GM19397 (cell line): ENCODE measurements around the gene EXD3.

ENCODE experiments used
- ATAC-seq: cut with Tn5 transposase; IDR thresholded peaks from one replicate; pipeline ENCODE4 v1.9.1; 2021; ENCODE audit warnings: mild to moderate bottlenecking, moderate library complexity; ENCODE audit not compliant: unreplicated experiment

EXD3 gene

DNA sequence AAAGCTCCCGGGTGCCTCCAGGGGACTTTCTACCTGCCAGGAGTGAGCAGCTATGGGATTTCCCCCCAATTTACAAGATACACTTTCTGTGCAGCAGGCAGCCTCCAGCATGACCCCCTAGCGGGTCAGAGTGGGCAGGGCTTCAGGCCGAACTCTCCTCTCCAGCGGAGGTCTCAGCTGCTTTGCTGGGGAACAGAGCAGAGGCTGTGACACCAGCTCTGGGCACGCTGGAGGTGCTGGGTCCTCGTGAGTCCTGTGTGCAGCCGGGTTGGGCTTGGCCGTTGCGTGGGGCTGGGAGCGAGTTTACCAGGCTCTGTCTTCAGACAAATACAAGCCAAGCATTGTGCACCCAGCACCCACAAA lies 123.8 kb downstream of the EXD3 start:
- ATAC-seq = no peak

DNA sequence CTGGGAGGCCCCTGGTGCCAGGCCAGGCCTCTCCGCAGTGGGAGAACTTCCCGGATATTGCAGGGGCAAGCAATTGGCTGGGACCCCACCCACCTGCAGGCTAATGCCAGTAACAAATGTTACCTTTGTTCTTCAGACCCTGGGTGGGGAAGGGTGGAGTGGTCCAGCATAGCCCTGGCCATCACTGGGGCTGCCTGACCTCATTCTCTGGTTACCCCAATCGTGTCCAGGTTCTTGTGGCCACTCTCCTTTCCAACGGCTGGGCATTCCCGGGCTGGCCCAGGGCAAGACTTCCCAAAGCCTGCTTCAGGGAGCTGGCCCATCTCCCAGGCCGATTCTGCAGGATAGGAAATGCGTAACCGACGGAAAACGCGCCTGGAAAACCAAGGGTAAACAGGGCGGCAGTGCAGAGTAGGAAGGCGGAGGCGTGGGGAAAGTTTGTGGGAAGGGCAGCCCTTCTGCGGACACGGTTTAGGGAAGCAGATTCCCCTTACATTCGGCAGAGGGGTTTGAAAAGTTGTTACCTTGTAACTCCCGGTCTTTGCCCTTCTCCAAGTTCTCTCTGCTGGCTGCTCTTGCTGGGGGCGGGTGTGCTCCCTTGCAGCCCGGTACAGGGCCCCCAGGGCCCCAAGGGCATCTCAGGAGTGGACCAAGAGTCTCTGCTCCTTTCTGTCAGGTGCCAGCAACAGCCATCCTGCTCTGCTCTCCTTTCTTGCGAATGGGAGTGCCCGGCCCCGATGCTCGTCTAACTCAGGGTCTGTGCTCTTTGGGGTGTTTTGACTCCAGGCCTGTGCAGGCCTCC lies 124.4 kb downstream of the EXD3 start:
- ATAC-seq = no peak

DNA sequence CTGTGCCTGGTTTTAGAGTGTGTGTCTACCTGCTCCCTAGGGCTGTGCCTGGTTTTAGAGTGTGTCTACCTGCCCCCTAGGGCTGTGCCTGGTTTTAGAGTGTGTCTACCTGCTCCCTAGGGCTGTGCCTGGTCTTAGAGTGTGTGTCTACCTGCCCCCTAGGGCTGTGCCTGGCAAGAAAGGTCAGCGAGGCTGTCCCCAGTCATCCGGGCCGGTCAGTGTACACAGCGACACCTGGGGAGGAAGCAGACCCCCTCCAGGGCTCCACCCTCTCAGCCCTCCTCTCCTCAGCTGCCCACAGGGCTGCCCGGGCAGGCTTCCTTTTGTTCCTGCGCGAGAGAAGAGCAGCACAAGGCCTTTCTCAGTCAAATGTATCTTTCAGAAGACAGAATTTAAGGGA lies 125.0 kb downstream of the EXD3 start:
- ATAC-seq = no peak

DNA sequence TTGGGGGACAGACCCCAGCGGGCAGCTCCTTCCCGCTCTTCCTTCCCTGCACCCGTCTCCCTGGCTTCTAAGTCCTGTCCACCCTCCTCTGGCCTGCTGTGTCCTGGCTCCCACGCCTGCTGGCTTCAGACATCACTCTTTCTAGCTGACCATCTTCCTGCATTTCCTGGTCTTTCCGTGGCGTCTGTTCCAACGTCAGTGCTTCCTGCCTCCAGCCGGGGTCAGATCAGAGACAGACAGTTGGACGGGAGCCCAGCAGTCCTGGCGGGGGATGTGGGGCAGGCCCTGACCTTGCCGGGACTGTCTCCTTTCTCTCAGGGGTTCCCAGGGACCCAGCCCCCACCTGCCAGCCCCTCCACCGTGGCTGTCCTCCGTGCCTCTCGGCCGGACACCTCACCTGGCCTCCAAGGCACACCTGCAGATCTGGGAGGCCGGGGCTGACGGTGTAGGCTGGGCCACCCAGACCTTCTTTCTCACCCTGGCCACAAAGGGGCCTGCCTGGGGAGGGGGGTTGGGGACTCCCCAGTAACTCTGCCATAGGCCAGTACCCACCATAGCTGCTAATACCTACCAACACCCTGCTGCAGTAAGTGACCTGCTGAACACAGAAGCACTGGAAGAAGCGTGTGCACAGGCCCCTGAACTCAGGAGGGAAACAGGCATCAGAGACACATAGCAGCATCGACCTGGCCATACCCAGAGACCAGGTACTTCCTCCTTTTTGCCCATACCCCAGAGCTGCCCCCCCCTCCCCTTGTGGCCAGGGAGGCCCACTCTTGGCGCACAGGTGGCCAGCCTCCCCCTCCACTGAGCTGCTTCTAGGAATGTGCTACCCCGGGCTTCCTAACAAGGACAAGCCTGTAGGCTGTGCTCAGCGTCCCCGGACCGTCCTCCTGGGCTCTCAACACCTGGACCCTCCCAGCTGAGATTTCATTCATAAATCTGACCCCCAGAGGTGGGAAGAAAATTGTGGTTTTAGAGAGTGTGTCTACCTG lies 126.0 kb downstream of the EXD3 start:
- no peak for ATAC-seq

DNA sequence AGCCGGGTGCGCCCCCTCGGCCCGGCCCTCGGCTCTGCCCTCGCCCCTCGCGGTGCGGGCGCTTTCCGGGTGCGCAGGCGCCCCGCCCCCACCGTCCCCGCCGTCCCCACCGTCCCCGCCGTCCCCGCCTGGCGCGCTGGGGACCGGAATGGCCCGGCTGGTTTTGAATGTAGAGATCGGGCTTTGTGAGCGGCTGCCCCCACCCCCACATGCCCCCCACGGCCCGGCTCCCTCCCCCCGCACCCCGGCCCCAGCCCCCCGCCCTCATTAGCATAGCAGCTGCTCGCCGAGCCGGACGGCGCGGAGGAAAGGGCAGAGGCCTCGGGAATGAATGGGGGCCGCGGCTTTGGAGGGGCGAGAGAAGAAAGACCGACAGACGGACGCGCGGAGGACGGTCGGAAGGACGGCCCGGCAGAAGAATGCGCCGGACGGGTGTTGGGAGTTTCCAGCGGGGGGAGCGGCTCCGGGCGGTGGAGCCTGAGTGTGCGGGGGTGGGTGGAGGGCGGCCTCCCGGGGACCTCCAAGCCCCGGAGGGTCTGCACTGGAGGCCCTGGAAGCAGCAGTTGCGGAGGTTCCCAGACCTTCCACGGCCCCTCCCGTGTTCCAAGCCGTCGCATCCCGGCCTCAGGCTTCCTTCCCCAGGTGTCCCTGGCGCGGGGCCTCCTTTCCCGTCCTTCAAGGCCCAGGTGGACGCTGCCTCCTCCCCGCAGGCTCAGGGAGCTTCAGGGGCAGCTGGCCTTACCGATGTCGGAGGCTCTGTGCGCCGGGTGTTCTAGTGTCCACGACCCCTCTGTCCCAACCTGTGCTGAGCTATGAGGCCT lies 126.9 kb downstream of the EXD3 start:
- ATAC-seq = no peak

DNA sequence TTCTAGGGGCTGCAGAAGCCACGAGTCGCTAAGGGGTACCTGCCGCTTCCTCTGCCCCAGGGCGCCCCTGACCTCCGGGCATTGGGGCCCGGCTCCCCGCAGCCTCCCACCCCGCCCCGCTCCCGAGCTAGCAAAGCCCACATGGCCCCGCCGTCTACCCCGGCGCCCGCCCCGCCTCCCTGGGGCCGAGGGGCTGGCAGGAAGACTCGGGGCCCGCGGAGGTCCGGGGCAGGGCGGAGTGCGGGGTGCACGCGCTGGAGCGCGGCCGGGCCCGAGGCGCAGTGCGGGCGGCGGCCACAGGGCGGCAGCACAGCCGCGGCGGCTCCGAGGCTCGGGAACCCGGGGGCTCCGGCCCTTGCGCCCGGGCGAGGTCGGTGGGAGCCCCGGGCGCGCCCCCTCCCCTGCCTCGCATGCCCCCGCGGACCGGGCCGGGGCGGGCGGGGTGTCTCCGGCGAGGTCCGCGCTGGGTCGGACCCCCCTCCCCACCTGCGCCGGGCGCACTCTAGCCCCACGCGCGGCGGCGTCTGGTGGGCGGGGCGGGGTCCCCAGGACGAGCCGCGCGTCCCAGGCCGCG lies 127.6 kb downstream of the EXD3 start:
- no peak for ATAC-seq

DNA sequence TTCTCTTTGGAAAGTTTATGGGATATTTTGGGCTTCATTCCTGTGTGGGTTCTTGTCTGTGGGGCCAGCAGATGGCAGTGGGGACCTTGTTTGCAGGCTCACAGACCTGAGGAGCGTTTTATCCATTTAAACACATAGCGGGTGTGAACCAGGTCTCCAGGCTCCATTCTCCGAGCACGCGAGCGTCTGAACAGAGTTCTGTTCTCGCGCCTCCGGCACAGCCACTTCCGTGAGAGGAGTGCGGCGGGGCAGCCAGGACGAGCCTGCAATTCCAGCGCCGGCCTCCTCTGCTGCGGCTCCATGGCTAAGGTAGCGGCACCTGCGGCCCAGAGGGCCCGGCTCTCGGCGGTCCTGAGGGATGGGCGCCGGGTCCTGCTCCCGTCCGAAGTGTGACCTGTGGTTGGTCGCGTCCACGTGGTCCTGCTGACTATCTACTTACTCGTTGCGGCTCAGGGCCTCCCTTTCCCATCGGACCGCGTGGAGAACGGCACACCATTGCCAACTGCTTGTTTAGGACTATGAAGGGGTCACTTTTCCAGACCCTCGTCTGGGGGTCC lies 128.2 kb downstream of the EXD3 start:
- no peak for ATAC-seq

DNA sequence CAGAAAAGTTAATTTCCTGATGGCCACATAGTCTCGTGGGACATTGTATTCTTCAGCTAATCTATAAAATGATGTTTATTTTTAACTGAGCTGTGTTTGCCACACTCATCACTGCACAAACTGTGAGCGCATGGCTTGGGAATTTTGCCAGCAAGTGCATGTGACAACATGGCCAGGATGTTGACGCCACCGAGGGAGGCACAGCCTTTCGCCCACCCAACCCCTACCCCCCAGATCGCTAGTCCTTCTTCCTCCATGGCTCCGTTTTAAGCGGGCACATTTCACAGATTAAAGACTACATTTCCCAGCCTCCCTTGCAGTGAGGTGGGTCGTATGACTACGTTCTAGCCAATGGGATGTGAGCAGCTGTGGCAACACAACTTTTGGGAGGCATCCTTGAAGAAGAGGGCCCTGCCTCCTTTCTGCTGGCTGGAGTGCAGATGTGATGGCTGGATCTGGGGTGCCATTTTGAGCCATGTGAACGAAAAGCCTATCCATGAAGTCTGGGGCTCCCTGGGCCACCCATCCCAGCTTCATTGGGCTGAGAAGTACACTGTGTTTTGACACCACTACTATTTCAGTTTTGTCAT lies 128.8 kb downstream of the EXD3 start:
- ATAC-seq = no peak

DNA sequence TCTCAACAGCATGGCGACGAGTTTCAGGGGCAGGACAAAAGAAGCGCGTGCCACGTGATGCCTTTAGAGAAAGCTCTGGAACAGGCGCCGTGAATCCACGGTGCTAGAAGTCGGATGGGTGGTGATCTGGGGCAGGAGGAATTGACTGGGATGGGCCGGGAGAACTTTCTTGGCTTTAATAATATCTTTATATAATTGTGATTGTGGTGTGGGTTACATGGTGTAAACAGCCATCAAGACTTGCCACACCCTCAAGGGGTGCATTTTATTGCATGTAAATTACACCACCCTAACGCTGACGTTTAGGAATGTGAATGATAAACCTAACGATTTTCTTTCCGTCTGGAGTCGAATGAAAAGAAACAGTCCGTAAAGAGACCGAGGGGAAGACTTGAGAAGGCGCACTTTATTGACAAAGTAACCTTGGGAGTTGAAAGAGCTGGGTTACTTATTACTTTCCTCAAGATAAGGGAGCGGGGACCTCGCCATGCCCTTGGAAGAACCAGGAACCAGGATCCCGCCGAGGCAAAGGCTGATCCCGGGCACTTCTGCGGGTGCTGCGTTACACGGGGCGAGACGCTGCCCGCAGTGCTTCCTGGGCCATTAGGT lies 129.4 kb downstream of the EXD3 start:
- ATAC-seq = no peak

DNA sequence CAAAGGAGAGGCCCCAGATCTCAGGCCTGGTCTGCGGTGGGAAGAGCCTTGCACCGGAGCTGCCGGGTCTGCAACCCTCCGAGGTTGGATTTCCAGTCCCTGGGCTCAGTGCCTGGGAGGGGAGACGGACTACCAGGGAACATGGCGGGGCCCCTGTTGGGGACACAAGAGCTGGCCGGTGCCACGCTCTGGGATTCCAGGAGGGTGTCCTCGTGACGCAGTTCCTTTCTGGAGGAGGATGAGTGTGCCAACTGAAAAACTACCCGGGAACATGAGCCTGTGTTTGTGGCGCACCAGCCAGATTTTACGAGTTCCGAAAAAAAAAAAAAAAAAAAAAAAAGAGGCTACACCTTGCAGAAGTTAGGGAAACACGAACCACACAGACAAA lies 129.9 kb downstream of the EXD3 start:
- no peak for ATAC-seq

DNA sequence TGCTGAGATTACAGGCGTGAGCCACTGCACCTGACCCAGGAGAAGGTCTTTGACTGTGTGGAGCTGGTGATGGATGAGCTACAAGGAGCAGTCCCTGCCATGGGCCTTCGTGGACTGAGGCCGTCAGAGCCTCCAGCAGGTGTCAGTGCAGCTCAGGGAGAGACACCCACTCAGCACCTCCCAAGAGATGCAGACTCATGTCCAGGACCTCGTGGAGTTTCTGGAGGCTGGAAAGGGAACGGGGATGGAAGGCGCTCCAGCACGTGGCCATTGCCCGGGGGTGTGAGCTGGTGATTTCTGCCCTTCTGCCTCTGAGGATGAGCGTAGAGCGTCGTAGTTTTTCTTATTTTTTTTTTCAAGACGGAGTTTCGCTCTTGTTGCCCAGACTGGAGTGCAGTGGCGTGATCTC lies 136.0 kb downstream of the EXD3 start:
- no peak for ATAC-seq

DNA sequence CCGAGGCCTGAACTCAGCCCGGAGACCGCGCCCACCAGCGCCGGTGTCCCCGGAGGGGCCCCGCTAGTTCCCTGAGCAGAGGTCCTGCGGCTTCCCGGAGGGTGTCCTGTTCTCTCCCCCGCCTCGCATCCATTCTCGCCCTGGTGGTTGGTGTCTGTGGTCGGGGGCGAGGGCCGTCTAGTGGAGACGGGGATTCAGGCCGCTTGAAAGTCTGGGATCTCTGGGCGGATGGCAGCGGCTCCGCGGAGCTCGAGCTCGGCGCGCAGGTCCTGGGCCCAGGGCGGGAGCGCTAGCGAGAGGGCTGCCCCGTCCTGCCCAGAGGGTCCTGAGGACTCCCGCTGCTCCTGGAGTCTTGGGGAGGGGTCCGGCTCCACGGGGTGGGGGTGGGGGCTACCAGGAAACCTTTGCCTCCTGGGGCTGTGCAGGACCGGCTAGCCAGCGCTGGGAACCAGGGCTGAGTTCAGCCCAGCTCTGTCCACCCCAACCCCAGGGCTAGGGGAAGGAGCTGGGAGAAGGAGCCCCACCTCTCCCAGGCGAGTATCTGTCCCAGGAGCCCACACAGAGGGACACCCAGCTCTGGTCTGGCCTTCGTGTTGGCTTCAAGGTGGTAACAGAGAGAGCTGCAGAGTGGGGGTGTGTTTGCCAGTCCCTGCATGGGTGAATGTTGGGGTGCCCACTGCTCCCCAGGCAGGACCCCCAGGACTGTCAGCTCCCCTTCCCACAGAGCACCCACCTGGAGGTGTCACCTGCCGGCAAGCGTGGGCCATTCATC lies 141.4 kb downstream of the EXD3 start:
- no peak for ATAC-seq

DNA sequence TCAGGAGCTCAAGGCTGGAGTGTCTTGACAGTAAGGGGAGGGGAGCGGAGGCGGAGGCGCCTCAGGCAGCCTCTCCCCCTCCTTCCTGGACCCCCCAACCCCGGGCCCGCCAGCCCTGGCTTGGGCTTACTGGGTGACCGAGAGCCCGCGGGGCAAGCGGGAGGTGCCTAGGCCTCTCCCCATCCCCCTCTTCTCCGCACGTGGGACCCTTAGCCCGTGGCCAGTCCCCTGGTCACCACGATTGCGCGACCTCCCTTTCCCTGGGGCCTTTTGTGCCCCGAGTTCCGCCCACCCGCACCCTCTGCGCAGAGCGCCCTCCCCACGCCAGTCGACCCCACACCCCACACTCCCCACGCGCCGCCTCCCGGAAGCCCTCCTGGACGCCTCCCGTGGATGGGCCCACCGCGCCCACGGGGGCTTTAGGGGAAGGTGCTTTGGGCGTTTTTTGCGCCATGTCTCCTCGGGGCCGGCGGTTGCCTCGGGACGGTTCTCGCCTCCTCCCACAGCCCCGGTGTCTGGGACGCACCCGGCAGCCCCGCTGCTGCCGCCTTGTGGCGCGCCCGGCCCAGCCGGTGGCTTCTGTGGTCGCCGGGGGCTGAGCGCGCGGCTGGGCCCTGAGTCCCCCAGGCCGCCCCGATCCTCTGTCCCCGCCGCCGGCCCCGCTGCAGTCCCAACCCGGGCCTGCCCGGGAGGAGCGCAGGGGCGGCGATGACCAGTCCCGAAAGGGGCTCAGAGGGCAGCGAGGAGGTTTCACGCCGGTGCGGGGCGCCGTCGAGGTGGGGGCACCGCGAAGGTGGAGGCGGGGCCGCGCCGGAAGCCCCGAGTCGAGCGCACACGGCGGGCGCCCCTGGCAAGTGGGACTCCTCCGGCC lies 142.3 kb downstream of the EXD3 start:
- ATAC-seq = no peak

DNA sequence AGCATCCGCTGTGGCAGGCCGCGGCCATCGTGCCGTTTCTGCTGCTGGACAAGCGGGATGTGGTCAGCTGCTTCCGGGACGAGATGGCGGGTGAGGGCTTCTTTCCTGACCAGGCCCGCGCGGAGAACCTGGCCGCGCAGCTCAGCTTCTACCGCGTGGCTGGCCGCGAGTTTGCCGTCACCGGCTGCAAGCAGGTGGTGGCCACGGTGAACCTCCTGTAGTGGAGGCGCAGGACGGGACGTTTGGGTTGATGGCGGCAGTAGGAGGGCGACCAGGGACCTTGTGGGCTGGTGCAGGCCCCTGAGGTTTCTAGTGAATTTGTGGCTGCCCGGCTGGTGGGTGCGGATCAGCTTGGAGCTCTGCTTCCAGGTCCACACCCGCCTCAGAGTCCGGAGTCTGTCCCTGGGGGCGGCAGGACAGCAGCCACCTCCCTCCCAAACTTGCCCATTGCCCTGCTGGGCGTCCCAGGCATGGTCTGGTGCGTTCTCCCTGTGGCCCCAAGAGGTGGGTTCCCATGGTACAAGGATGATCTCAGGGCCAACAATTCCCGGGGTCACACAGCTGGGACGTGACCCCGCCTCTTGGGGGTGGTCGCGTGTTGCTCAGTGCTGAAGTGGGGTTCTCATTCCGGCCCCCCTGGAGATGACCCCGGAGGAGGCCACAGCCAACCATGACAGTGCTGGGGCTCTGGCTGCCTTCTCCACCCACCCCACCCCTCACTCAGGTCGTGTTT lies 143.1 kb downstream of the EXD3 start:
- no peak for ATAC-seq

DNA sequence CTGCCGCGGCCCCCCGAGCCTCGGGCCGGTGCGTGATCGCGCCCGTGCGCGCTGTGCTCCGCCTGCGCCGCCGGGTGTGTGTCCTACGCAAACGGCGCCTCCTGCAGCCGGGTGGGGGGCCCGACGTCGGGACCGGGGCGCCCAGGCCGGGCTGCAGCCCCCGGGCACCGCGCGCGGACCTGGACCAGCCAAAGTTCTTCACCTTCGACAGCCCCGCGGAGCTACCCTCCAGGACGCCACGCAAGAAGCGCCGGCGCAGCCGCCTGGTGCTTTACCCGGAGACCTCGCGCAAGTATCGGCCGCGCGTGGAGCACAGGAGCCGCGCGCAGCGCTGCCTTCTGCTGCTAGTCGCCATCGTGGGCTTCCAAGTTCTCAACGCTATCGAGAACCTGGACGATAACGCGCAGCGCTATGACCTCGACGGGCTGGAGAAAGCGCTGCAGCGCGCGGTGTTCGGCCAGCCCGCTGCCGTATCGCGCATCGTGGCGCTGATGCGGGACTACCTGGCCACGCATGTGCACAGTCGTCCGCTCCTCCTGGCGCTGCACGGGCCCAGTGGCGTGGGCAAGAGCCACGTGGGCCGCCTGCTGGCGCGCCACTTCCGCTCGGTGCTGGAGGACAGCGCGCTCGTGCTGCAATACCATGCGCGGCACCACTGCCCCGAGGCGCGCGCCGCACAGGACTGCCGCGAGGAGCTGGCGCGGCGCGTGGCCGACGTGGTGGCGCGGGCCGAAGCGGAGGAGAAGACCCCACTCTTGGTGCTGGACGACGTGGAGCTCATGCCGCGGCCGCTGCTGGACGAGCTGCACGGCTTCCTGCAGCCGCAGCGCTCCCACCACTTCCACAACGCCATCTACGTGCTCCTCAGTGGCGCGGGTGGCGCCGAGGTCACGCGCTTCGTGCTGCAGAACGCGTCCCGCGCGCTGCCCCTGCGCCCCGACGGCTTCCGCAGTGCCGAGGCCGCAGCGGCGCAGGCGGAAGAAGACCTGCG lies 143.9 kb downstream of the EXD3 start:
- no peak for ATAC-seq

DNA sequence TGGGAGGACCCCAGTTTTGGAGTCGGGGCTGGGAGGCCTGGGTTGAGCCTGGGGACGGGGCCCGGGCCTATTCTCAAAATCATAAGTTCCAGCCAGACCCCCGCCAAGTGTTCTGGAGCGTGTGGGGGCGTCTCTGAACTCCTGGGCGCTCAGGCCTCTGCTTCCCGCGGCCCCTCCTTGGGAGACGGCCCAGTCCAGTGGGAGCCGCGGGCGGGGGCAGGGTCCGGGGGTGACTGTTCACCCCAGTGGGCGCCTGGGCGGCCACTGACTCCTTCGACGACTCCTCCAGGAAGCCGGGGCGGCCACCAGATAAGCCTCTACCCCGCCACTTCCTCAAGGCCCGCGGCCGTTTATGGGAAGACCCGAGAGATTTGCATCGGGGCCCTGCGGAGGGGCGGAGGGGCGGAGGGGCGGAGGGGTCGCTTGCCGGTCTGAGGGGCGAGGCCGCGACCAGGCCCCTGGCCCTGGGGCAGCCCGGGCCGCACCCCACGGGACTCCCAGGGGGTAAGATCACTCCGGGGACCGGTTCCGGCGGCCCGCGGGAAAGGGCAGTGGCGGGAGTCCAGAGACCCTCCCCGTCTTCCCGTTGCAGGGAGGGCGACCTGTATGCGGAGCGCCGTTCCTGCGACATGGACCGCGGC lies 144.8 kb downstream of the EXD3 start:
- ATAC-seq = peak; percentile 8
